A673 (cell line): ENCODE measurements around the gene KIAA0825.

ENCODE experiments used
- EZH2 ChIP-seq: fragments of 200-600 bp; sonication (generic); IDR thresholded peaks from 2 replicates; pipeline ENCODE4 v1.6.1; 2017; ENCODE audit warnings: borderline replicate concordance, low read depth, mild to moderate bottlenecking, mixed read lengths, antibody characterized with exemption, low read length; ENCODE audit not compliant: poor library complexity, severe bottlenecking
- TF ChIP-seq, protein P1 (sequence below): fragments of 300-800, 200-600 bp; sonication (generic); conservative IDR thresholded peaks from 2 replicates; pipeline ENCODE4 v1.5.1; 2017; ENCODE audit warnings: low read depth, mild to moderate bottlenecking, antibody characterized with exemption, low read length, moderate library complexity, mixed read lengths

DNA sequence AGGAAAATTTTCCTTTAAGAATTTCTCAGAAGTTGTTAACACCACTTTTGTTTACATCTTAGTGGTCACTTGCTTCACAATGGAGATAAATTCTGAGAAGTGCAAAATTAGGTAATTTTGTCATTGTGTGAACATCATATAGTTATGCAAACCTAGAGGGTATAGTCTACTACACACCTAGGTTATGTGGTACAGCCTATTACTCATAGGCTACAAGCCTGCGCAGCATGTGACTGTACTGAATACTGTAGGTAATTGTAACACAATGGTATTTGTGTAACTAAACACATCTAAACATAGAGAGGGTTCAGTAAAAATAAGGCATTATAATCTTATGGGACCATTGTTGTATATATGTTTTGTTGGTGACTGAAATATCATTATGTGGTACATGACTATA is 488.3 kb downstream of the KIAA0825 start:
- TF ChIP-seq, protein P1, sequence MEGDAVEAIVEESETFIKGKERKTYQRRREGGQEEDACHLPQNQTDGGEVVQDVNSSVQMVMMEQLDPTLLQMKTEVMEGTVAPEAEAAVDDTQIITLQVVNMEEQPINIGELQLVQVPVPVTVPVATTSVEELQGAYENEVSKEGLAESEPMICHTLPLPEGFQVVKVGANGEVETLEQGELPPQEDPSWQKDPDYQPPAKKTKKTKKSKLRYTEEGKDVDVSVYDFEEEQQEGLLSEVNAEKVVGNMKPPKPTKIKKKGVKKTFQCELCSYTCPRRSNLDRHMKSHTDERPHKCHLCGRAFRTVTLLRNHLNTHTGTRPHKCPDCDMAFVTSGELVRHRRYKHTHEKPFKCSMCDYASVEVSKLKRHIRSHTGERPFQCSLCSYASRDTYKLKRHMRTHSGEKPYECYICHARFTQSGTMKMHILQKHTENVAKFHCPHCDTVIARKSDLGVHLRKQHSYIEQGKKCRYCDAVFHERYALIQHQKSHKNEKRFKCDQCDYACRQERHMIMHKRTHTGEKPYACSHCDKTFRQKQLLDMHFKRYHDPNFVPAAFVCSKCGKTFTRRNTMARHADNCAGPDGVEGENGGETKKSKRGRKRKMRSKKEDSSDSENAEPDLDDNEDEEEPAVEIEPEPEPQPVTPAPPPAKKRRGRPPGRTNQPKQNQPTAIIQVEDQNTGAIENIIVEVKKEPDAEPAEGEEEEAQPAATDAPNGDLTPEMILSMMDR: no peak
- TF ChIP-seq EZH2: no peak
